Measurements from ENCODE around the gene CEBPG. TPM values are rescaled to one million over a fixed set of nuclear protein-coding genes. Genes with fewer than 3 reads are reported as not detected.

Gene CEBPG
- total RNA-seq, 1 experiment from 2014 or later = 25.8 TPM

DNA sequence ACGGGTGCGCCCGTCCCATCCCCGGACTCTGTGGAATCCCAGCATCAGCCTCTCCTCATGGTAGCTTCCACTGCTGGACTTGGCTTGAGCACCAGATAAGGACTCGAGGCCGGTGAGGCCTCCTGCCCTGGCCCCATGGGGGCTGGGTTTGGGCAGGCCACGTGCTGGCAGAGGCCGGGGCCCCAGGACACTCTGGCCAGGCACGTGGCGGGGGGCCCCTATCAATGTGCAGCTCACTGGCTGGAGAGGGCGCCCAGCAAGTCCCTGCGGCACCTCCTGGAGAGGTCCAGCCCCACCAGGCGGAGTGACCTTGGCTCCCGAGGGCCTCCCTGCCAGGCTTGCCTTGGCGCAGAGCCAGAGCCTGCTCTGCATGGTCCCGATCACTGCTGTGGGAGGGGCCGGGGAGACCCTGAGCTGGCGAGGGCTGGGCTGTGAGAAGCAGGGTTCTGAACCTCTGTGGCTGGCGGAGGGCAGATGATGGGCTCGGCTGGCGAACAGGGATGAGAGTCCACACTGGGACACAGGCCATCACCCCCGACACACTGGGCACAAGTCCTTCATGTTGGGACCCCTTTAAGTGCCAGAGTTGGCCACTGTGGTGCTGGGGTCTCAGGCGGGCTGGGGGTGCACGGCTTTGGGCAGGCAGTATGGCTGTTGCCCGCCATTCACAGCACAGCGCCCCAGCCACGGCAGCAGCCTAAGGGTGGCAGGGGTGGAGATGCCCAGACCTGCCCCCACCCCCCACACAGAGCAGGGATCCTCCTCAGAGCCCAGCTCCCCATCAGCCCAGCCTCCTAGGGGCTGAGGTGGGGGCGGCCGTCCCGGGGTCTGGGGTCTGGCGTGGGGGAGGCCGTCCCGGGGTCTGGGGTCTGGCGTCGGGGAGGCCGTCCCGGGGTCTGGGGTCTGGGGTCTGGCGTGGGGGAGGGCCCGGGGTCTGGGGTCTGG is 19.1 kb downstream of the CEBPG start:
- Histone ChIP-seq H3K4me3 (ENCODE audit: insufficient read depth, low read depth, low read length) (no peak overlapping the region), H3K27me3 (ENCODE audit: control insufficient read depth, insufficient read depth, low read length) (no peaks in the 10 kb centered on the region), H3K36me3 (replicated peaks; ENCODE audit: control insufficient read depth, insufficient read depth, low read length) (no peaks in the 10 kb centered on the region)
- peak; percentile 70 for DNase-seq

DNA sequence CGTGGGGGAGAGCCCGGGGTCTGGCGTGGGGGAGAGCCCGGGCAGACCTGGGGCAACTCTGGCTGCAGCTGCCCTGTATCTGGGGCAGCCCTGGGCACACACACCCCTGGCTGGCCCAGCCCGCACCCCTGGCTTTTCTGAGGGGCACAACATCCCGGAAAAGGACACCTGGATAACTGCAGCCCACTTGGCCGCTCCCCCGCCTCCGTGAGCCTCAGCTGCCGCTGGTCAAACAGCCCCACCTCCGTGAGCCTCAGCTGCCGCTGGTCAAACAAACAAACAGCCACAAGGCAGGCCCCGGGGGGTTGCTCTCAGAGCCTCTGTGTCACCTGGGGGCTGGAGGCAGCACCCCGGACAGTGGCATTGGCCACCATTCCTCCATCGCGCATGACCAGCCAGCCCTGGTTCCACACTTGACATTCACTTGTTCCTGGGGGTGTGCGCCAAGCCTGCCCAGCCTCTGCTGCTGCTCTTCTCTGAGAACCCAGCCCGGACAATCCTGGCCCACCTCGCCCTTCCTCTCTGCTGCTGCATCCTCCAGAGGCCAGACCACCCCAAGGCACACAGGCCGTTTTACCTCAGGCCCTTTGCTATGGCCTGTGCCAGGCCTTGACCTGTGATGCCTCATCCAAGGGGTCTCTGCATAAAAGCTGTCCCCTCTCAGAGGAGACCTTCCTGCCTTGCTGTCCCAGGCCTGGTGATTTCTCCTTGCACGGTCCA is 19.9 kb downstream of the CEBPG start:
- Histone ChIP-seq H3K36me3 (replicated peaks; ENCODE audit: control insufficient read depth, insufficient read depth, low read length) (no peaks in the 10 kb centered on the region), H3K27me3 (ENCODE audit: control insufficient read depth, insufficient read depth, low read length) (no peaks in the 10 kb centered on the region), H3K4me3 (ENCODE audit: insufficient read depth, low read depth, low read length) (no peak overlapping the region)
- DNase-seq = peak; percentile 81

DNA sequence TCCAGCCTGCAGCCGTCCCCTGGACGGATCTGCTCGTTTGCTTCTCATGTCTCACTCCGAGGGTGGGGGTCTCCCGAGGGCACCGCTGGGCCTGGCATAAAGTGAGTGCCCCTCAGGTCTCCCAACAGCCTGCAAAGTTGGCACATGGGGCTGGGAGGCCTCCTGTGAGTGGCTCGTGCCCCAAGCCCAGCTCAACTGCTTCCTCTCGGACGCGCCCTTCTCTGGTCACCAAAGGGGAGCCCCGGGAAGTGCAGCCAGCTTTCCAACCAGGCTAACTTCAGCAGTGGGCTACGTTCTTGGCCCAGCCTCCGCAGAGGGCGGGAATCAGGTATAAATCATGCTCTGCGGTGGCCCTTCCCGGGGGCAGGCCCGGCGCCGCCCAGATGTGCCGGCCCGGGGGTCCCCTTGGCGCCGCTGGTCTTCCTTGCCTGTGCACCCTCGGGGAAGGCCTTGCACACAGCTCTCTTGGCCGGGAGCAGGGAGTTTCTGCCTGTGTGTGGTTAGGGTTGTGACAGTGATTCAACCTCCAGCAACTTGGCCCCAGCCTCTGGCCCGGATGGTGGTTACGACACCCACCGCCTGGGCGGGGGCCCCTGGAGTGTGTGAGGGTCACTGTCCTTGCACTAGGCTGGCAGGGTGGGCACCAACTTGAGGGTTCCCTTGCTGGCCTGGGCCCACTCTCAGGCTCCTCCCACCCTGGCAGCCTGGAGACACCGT is 20.7 kb downstream of the CEBPG start:
- Histone ChIP-seq H3K27me3 (ENCODE audit: control insufficient read depth, insufficient read depth, low read length) (no peaks in the 10 kb centered on the region), H3K36me3 (replicated peaks; ENCODE audit: control insufficient read depth, insufficient read depth, low read length) (no peaks in the 10 kb centered on the region), H3K4me3 (ENCODE audit: insufficient read depth, low read depth, low read length) (no peak overlapping the region)
- DNase-seq = peak; percentile 58

DNA sequence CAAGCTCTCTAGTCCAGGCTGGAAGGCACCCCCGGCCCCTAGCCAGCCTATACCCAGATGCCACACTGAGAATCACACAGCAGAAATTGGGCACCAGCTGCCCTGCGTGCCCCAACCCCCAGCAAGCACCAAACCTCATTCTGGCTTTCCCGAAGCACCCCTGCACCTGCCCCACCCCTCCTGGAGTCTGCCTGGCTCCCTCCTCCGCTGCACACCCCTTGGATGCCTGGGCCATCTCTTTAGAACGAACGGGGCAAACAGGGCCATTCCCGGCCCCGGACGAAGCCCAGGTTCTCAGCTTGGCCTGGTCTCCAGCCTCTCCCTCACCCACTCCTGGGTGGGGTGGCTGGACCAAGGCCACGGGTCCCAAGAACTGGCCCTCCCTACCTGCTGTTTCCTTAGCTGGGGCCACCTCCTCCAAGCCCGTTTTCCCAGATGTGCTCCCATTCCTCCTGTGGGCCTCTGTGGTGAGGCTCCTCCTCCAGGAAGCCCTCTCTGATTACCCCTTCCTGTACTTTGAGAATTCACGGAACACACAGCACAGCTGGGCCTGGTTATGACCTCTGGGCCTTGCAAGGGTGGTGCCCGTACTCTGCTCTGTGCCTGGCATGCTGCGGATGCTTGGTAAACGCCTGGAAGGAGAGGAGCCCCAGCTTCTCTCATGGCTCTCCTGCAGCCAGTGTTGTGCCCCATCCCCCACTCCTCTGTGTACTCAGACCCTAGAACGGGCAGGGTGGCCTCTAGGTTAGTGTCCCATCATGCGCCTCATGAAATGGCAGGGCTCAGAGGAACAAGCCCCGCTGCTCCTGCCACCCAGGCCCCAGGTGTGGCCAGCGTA is 21.4 kb downstream of the CEBPG start:
- peak; percentile 53 for DNase-seq
- Histone ChIP-seq H3K27me3 (ENCODE audit: control insufficient read depth, insufficient read depth, low read length) (no peaks in the 10 kb centered on the region), H3K36me3 (replicated peaks; ENCODE audit: control insufficient read depth, insufficient read depth, low read length) (no peaks in the 10 kb centered on the region), H3K4me3 (ENCODE audit: insufficient read depth, low read depth, low read length) (no peak overlapping the region)

DNA sequence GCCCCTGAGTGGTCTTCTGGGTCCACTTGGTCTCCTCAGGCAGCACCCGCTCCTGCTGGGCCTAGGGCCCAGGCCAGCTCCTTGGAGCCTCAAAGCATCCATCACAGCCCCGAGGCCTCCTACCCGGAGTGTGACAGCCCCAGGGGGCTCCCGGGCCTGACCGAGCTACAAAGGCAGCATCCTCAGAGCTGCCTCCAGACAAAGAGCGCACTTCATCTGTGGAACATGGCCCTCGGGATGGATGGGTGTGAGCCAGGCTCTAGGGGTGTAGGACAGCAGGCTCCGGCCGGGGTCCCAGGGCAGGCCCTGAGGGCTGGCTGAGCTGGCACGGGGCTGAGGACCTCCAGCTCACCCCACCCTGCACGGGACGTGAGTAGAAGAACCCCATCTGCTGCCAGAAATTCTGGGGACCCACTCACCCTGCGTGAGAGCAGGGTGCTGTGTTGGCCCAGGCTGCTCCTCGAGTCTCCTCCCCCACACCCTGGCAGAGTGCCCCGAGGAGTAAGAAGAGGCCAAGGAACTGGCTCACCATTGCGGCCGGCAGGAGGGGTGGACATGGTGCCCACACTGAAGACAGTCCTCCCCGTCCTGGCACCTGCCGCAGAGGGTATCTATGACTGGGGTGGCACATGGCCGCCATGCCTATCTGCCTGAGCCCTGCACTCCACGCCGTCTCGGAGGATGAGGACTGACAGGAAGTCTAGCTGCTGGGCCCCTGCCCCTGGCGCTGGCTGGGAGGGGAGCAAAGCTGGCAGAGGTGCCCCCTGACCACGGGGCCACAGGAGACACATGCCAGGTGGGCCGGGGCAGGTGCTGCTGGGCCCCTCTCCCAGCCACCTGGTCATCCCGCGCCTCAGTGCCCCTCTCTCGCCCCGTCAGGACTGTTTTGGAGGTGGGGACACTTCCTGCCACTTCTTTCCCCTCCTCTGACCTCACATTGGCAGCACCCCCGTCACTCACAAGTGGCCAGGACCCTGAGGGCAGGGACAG is 22.3 kb downstream of the CEBPG start:
- peak; percentile 64 for DNase-seq
- Histone ChIP-seq H3K36me3 (replicated peaks; ENCODE audit: control insufficient read depth, insufficient read depth, low read length) (no peaks in the 10 kb centered on the region), H3K4me3 (ENCODE audit: insufficient read depth, low read depth, low read length) (no peak overlapping the region), H3K27me3 (ENCODE audit: control insufficient read depth, insufficient read depth, low read length) (no peaks in the 10 kb centered on the region)

DNA sequence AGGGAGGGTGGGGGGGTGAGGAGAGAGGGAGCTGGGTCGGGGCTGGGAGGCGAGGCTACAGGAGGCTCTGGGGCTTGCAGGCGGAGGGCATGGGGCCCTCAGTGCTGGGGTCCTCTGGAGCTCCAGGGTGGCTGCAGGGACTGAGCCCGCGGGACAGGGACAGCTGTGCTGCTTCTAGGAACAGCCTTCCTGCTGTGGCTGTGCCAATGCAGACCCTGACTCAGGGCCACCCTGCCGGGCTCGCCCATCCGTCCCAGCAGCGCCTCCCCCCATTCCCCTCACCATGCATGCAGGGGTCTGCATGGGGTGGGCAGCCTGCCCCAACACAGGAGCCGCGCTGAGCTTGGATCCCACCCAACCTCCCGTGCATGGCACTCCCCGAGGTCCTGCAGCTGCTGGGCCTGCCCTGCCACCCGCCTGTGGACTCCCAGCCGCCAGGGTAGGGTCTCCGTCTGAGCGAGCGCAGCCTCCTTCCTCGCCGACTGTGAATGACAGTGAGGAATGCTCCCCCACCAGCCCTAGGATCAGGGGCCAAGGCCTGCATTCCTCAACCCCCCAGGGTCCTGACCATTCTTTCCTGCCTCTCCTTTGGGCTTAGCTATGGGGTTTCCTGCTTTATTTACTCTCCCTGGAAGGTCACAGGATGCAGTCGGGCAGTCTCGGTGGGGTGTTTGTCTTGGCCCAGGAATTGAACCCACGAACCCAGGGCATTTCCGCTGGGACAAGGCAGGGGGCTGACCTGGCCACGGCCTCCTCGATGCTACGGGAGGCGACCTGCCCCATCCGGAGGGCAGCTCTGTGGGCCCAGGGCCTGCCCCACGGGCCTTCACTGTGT is 23.4 kb downstream of the CEBPG start:
- Histone ChIP-seq H3K36me3 (replicated peaks; ENCODE audit: control insufficient read depth, insufficient read depth, low read length) (no peaks in the 10 kb centered on the region), H3K27me3 (ENCODE audit: control insufficient read depth, insufficient read depth, low read length) (no peaks in the 10 kb centered on the region), H3K4me3 (ENCODE audit: insufficient read depth, low read depth, low read length) (no peak overlapping the region)
- peak; percentile 94 for DNase-seq

DNA sequence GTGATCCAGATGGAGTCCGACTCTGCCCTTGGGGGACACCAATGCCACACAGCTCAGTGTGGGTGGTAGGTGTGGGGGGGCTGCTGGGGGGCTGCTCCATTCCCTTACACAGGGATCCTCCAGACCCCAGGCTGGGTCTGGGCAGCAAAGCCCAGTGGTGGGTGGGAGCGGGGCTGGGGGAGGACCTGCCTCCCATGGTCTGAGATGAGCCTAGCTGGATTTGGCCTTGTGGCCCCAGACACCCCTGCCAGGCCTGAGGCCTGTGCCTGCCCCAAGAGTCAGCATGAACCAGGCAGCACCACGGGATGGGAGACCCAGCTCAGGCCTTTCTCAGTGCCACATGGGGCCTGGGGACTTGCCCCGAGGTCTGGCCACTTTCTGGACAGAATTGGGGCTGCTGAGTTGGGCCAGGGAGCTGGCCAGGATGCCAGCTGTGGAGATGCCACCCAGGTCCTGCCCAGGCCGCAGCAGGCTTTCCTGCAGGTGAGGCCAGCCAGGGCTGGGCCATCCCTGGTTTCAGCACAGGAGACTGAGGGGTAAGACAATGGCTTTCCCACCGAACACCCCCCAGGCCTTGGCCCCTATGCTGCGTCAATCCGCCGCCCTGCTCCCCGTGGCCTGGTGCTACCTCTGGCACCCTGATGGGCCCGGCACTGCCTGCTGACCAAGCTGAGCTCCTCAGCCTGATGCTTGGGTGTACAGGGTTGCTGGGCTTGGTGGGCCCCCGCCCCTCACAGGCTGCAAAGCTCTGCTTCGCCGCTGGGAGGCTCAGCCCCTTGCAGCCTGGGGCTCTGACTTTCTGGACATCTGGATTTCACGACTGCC is 24.2 kb downstream of the CEBPG start:
- H3K4me3 ChIP-seq (ENCODE audit: insufficient read depth, low read depth, low read length) = no peak overlapping the region
- no peaks in the 10 kb centered on the region for H3K27me3 ChIP-seq (ENCODE audit: control insufficient read depth, insufficient read depth, low read length)
- peak; percentile 90 for DNase-seq
- no peaks in the 10 kb centered on the region for H3K36me3 ChIP-seq (replicated peaks; ENCODE audit: control insufficient read depth, insufficient read depth, low read length)

DNA sequence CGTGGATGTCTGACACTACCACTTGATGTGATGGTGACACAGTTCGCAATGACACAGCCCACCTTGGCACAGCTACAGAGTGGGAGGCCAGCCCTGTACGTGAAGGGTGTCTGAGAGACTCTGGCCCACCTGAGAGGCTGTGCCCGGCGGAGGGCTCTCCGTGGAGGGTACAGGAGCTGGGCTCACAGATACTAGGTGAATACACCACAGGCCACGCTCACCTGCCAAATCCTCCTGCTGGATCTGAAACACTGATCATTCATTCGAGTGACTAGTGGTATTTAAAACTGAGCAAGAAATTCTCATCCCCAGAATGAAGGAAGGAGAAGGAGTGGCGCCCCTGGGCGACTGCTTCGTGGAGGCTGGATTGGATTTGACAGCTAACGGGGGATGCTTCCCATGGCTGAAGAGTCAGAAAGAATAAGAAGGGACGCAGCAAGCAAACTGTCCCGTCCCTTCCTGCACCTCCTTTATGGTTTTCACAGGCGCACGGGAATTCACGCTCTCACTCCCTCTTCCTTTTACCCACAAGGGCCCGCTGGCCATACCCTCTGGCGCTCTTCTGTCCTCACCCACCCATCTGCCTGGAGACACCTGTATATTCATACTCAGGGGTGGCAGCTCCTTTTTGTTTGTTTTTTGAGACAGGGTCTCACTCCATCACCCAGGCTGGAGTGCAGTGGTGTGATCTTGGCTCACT is 25.0 kb downstream of the CEBPG start:
- H3K4me3 ChIP-seq (ENCODE audit: insufficient read depth, low read depth, low read length) = no peak overlapping the region
- peak; percentile 40 for DNase-seq
- H3K27me3 ChIP-seq (ENCODE audit: control insufficient read depth, insufficient read depth, low read length) = no peaks in the 10 kb centered on the region
- no peaks in the 10 kb centered on the region for H3K36me3 ChIP-seq (replicated peaks; ENCODE audit: control insufficient read depth, insufficient read depth, low read length)

DNA sequence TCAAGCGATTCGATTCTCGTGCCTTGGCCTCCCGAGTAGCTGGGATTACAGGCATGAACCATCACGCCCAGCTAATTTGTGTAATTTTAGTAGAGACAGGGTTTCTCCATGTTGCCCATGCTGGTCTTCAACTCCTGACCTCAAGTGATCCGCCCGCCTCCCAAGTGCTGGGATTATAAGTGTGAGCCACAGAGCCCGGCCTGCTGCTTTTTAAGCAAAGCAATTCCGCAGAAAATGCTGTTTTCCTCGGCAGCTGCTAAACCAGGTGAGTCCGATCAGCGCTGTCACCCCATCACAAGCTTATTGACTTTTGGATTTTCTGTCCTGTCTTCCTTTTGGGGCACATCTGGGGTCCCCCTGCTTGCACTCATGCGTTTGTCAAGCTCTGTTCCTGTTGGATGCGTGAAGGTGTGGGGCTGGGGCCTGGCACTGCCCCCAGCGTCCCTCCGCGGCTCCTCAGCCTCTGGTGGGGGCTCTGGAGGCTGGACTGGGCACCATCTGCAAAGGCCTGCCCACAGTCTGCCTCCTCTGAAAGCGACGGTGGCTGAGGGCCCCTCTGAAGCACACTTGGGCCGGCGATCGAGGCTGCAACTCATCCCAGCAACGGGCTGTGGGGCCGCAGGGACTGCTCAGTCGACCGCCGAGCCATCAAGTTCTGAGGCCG is 25.7 kb downstream of the CEBPG start:
- no peak overlapping the region for H3K4me3 ChIP-seq (ENCODE audit: insufficient read depth, low read depth, low read length)
- no peaks in the 10 kb centered on the region for H3K36me3 ChIP-seq (replicated peaks; ENCODE audit: control insufficient read depth, insufficient read depth, low read length)
- DNase-seq = no peak
- no peaks in the 10 kb centered on the region for H3K27me3 ChIP-seq (ENCODE audit: control insufficient read depth, insufficient read depth, low read length)

DNA sequence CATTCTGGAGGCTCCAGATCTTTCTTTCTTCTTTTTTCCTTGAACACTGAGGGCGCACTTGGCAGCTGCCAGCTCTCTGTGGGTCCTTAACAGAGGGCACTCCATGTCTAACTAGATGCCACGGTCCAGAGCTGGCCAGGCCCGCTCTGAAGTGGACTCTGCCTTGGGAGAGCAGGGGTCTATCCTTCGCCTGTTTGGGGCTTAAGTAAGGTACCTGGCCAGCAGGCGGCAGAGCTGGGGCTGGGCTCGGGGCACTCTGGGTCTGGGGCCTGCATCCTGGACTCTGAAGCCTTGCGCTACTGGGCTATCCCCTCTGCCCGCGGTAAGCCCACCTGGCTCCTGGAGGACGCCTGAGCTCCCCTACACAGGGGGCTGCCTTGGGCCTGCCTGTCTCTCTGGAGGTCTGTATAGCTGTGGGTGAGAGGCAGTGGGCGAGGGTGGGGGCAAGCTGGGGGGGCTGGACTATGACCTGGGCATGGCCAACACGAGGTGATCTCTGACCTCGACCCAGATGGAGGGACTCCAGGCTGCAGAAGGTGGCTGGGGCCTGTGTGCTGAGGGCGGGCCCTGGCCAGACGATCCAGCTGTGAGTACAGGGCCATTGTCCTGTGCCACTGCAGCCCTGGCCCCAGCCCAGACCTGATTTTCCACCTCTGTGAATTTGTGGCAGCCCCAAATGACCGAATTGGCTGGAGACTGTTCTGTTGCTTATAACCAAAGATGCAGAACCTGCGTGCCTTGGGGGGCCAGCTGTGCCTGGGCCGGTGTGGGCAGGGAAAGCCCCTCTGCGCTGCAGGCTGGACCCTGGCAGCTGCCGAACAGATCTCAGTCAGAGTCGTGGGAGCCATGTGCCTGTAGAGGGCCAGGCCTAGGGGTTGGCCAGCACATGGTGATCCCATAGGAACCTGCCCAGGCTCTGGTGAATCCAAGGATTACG is 26.5 kb downstream of the CEBPG start:
- peak; percentile 74 for DNase-seq
- Histone ChIP-seq H3K36me3 (replicated peaks; ENCODE audit: control insufficient read depth, insufficient read depth, low read length) (no peaks in the 10 kb centered on the region), H3K27me3 (ENCODE audit: control insufficient read depth, insufficient read depth, low read length) (no peaks in the 10 kb centered on the region)

More for the DNA sequence above, 26.5 kb downstream of the CEBPG start:
- no peak overlapping the region for H3K4me3 ChIP-seq (ENCODE audit: insufficient read depth, low read depth, low read length)

Data from H7 (cell line).